B cell (primary cell): ENCODE data around the gene TPK1. TPM values are rescaled to one million over a fixed set of nuclear protein-coding genes. Genes with fewer than 3 reads are reported as not detected.

Experiments
- ATAC-seq: fragments of 200-7000 bp; cut with Tn5 transposase; one replicate; pipeline ENCODE4 v1.10.0; 2021; ENCODE audit warnings: low read depth, mild to moderate bottlenecking, moderate number of reproducible peaks, moderate library complexity
- CTCF ChIA-PET: fragments of 350-600 bp; sonication (Branson Sonifier 250); formaldehyde crosslinking; loops from one replicate; lab custom pipeline; 2021; ENCODE audit warnings: antibody characterized with exemption, inconsistent platforms; lab: Charles Lee
- POLR2A ChIA-PET: fragments of 350-600 bp; sonication (Branson Sonifier 250); formaldehyde crosslinking; loops from one replicate; lab custom pipeline; 2021; ENCODE audit warnings: antibody characterized with exemption; lab: Charles Lee
- DNase-seq: peaks from one replicate; pipeline ENCODE4 v3.0.0; 2013
- H2AFZ ChIP-seq: 2 replicates; pipeline ENCODE4 v1.6.1; 2012; ENCODE audit warnings: mild to moderate bottlenecking, low read depth, low read length; ENCODE audit not compliant: insufficient read depth, poor library complexity, severe bottlenecking
- H3K27ac ChIP-seq, 2 donors: 1 replicate in 1 of 2; 2 replicates in 1 of 2; pipeline ENCODE4 v1.5.1; 2012 to 2013; ENCODE audit warnings: low read length in 2 of 2, mild to moderate bottlenecking in 2 of 2, moderate library complexity in 1 of 2
- H3K27me3 ChIP-seq, 4 experiments: fragments of 200-600 bp in 1 of 4; sonication (generic) in 1 of 4; replicated peaks in 1 of 4; 1 replicate in 2 of 4; 2 replicates in 2 of 4; pipeline versions ENCODE4 v1.6.1 to v1.7.0; 2013 to 2016; ENCODE audit warnings: low read length in 3 of 4, mild to moderate bottlenecking in 2 of 4, mixed read lengths in 1 of 4, moderate library complexity in 1 of 4; ENCODE audit not compliant: insufficient read depth in 4 of 4, control insufficient read depth in 3 of 4; ENCODE audit errors: control extremely low read depth in 1 of 4
- H3K36me3 ChIP-seq, 2 experiments: replicated peaks in 1 of 2; 1 replicate in 1 of 2; 2 replicates in 1 of 2; pipeline versions ENCODE4 v1.6.1 to v1.7.1; 2013; ENCODE audit warnings: low read length in 1 of 2; ENCODE audit not compliant: insufficient read depth in 2 of 2, control insufficient read depth in 1 of 2; ENCODE audit errors: control extremely low read depth in 1 of 2, extremely low read depth in 1 of 2
- H3K4me1 ChIP-seq, 2 donors: fragments of 200-600 bp in 1 of 2; sonication (generic) in 1 of 2; 1 replicate in 1 of 2; 2 replicates in 1 of 2; pipeline versions ENCODE4 v1.5.1 to v1.6.1; 2013 to 2017; ENCODE audit warnings: low read length in 2 of 2; ENCODE audit not compliant: control insufficient read depth in 2 of 2, insufficient read depth in 2 of 2
- H3K4me2 ChIP-seq: replicated peaks from 2 replicates; pipeline ENCODE3; 2012; ENCODE audit warnings: mild to moderate bottlenecking, low read depth, low read length; ENCODE audit not compliant: poor library complexity, severe bottlenecking
- H3K4me3 ChIP-seq, 5 experiments: fragments of 200-600 bp in 1 of 5; sonication (generic) in 1 of 5; 1 replicate in 3 of 5; 2 replicates in 2 of 5; pipeline versions ENCODE4 v1.5.1 to v1.7.0; 2011 to 2016; ENCODE audit warnings: low read length in 4 of 5, mild to moderate bottlenecking in 4 of 5, low read depth in 2 of 5, control low read depth in 1 of 5, moderate library complexity in 1 of 5; ENCODE audit not compliant: insufficient read depth in 1 of 5; ENCODE audit errors: control extremely low read depth in 1 of 5, extremely low read depth in 1 of 5
- H3K79me2 ChIP-seq: fragments of 200-600 bp; sonication (generic); one replicate; pipeline ENCODE4 v1.6.0; 2016; ENCODE audit warnings: low read length; ENCODE audit not compliant: control insufficient read depth, insufficient read depth
- H3K9ac ChIP-seq: fragments of 200-600 bp; sonication (generic); 2 replicates; pipeline ENCODE4 v1.6.1; 2017; ENCODE audit warnings: mild to moderate bottlenecking, low read length, moderate library complexity
- H3K9me3 ChIP-seq, 3 donors: one replicate each; pipeline versions ENCODE4 v1.6.1 to v1.7.1; 2013; ENCODE audit warnings: low read length in 2 of 3; ENCODE audit not compliant: control insufficient read depth in 2 of 3, insufficient read depth in 1 of 3; ENCODE audit errors: control extremely low read depth in 1 of 3
- H4K20me1 ChIP-seq: 2 replicates; pipeline ENCODE4 v1.6.0; 2012; ENCODE audit warnings: mild to moderate bottlenecking, low read length; ENCODE audit not compliant: insufficient read depth, control insufficient read depth, poor library complexity, severe bottlenecking
- H3K27ac Mint-ChIP-seq: one replicate; pipeline ENCODE4 v1.8.0; 2021; ENCODE audit warnings: mixed read lengths
- H3K27me3 Mint-ChIP-seq: one replicate; pipeline ENCODE4 v1.8.0; 2021; ENCODE audit warnings: mixed read lengths
- H3K4me1 Mint-ChIP-seq: one replicate; pipeline ENCODE4 v1.8.0; 2021; ENCODE audit warnings: mixed read lengths
- H3K4me3 Mint-ChIP-seq: one replicate; pipeline ENCODE4 v1.8.0; 2021; ENCODE audit warnings: mixed read lengths
- H3K9me3 Mint-ChIP-seq: one replicate; pipeline ENCODE4 v1.8.0; 2022; ENCODE audit warnings: mixed read lengths; ENCODE audit not compliant: insufficient read depth
- EZH2 ChIP-seq: IDR thresholded peaks from 2 replicates; pipeline ENCODE4 v1.6.1; 2012; ENCODE audit warnings: borderline replicate concordance, low read depth, mild to moderate bottlenecking, moderate library complexity, low read length; ENCODE audit not compliant: insufficient read depth, poor library complexity, severe bottlenecking
- WGBS: methylation state at CpG from one replicate; pipeline ENCODE4 v1.1.5; 2013; ENCODE audit warnings: missing lambda C conversion rate; ENCODE audit not compliant: insufficient coverage; 5-methylcytosine and 5-hydroxymethylcytosine counted together
- intact Hi-C: fragments of 100-400 bp; cut with micrococcal nuclease; formaldehyde crosslinking; loops from one replicate; pipeline ENCODE4 v1.10.0; 2022
- polyA plus RNA-seq: library from polyadenylated mRNA; depleted of rRNA; stranded (reverse); fragments of >200 nt; gene quantifications from 2 replicates; pipeline ENCODE4 v1.2.3, GENCODE V29; 2012
- total RNA-seq, 2 donors: library from RNA; stranded (reverse); fragments of 120-200 nt in 1 of 2; gene quantifications; 1 replicate in 1 of 2; 2 replicates in 1 of 2; pipeline versions ENCODE4 v1.2.3 to v1.2.4, GENCODE V29; 2013 to 2022
- TF ChIP-seq, protein P1 (sequence below): fragments of 200-600 bp; IDR thresholded peaks from one replicate; pipeline ENCODE4 v1.8.0; 2022; ENCODE audit warnings: antibody characterized with exemption, mild to moderate bottlenecking

The TPK1 gene
- total and polyA plus RNA-seq, 2 donors (not counting 1 experiment from before 2014, with no cell fraction given), result 13.7 to 26.4 TPM

DNA sequence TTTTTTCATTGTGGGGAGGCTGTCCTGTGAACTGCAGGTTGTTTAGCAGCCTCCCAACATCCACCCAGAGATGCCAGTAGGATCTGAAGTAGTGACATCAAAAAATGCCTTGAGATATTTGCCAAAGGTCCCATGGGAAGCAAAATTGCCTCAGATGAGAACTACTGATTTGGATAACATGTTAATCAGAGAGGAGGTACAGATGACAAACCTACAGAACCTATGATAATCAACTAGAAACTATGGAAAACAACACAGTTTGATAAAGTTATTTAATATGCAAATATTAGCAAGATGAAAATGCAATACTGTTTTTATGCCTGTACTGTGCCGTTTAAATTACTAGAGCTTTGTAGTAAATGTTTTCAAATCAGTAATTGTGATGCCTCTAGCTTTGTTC, 341.5 kb downstream of the TPK1 start:
- Histone ChIP-seq H3K9me3 (peaks cover 0 to 6% (median 5%) of the 10 kb centered on the region in 3 donors), H4K20me1 (no peaks in the 10 kb centered on the region), H3K4me3 (no peak overlapping the region), H3K27ac (no peak overlapping the region), H3K4me1 (no peaks in the 10 kb centered on the region), H3K4me2 (no peak overlapping the region), H3K79me2 (no peaks in the 10 kb centered on the region), H3K9ac (no peak overlapping the region), H3K27me3 (no peaks in the 10 kb centered on the region), H3K36me3 (no peaks in the 10 kb centered on the region), H2AFZ (no peak overlapping the region)
- ChIA-PET CTCF (no interaction called here), POLR2A (no interaction called here)
- Mint-ChIP-seq H3K9me3 (no peaks in the 10 kb centered on the region), H3K27me3 (no peaks in the 10 kb centered on the region), H3K4me1 (no peaks in the 10 kb centered on the region), H3K27ac (no peak overlapping the region), H3K4me3 (no peak overlapping the region)
- DNase-seq (no peak), ATAC-seq (no peak)
- intact Hi-C loops, result no loop called here
- no CpG with 5 or more reads among the region's 1 CpG for WGBS
- TF ChIP-seq, protein P1, sequence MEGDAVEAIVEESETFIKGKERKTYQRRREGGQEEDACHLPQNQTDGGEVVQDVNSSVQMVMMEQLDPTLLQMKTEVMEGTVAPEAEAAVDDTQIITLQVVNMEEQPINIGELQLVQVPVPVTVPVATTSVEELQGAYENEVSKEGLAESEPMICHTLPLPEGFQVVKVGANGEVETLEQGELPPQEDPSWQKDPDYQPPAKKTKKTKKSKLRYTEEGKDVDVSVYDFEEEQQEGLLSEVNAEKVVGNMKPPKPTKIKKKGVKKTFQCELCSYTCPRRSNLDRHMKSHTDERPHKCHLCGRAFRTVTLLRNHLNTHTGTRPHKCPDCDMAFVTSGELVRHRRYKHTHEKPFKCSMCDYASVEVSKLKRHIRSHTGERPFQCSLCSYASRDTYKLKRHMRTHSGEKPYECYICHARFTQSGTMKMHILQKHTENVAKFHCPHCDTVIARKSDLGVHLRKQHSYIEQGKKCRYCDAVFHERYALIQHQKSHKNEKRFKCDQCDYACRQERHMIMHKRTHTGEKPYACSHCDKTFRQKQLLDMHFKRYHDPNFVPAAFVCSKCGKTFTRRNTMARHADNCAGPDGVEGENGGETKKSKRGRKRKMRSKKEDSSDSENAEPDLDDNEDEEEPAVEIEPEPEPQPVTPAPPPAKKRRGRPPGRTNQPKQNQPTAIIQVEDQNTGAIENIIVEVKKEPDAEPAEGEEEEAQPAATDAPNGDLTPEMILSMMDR, result no peak
- TF ChIP-seq EZH2, result no peak

DNA sequence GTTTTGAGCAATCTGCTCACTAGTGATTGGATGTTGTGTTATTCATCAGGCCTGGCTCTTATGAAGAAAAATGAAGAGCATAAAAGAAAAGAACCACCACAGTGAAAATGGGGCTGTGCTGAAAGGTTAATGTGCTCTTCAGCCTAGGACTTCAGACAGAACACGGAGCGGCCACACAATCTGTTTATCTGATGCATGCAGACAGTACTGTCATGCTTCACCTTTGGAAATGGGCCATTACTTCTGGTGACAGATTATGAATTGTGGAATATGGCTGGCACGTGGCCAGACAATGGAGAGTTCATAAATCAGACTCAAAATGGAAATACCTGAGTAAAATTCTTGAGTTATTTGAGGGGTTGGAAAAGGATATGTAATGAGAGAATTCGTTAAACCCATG, 346.3 kb downstream of the TPK1 start:
- Histone ChIP-seq H3K36me3 (no peaks in the 10 kb centered on the region), H3K4me3 (no peak overlapping the region), H3K9me3 (peaks cover 0 to 8% (median 3%) of the 10 kb centered on the region in 3 donors), H3K27ac (no peak overlapping the region), H3K4me1 (no peaks in the 10 kb centered on the region), H3K27me3 (no peaks in the 10 kb centered on the region), H3K4me2 (no peak overlapping the region), H3K79me2 (no peaks in the 10 kb centered on the region), H3K9ac (no peak overlapping the region), H4K20me1 (no peaks in the 10 kb centered on the region), H2AFZ (no peak overlapping the region)
- WGBS, result 57% methylated on average over 4 of the region's 4 CpGs
- ChIA-PET POLR2A (no interaction called here), CTCF (no interaction called here)
- no peaks in the 10 kb centered on the region for H3K27me3 Mint-ChIP-seq
- intact Hi-C loops, result no loop called here
- ATAC-seq (no peak), DNase-seq (no peak)
- no peaks in the 10 kb centered on the region for H3K9me3 Mint-ChIP-seq
- H3K4me3 Mint-ChIP-seq, result no peak overlapping the region
- no peaks in the 10 kb centered on the region for H3K4me1 Mint-ChIP-seq
- TF ChIP-seq EZH2, result no peak
- TF ChIP-seq, protein P1, result no peak
- no peak overlapping the region for H3K27ac Mint-ChIP-seq
